H1 (cell line): Measurements from ENCODE around the gene IL13. TPM values are rescaled to one million over a fixed set of nuclear protein-coding genes. Genes with fewer than 3 reads are reported as not detected.

ENCODE experiments used
- CTCF ChIA-PET: fragments of 300-600 bp; sonication (Branson Sonifier 250); formaldehyde crosslinking; loops from one replicate; lab custom pipeline; 2021; ENCODE audit not compliant: partially characterized antibody; lab: Charles Lee
- POLR2A ChIA-PET: fragments of 300-600 bp; sonication (Branson Sonifier 250); formaldehyde crosslinking; loops from one replicate; lab custom pipeline; 2021; ENCODE audit warnings: inconsistent platforms; ENCODE audit not compliant: partially characterized antibody; lab: Charles Lee
- DNase-seq, 2 experiments: peaks; one replicate each; pipeline versions ENCODE4 v3.0.0 to v3.0.0-alpha.2; 2010 to 2022; ENCODE audit warnings: low spot score in 2 of 2, low read depth in 1 of 2, mixed read lengths in 1 of 2
- FAIRE-seq: peaks from 2 replicates; lab custom pipeline; 2011; peaks lifted over from hg19 to GRCh38; lab: Jason Lieb, UNC
- H2AFZ ChIP-seq: 2 replicates; pipeline ENCODE4 v1.8.1; 2012; ENCODE audit warnings: low read length, inconsistent platforms
- H2AK5ac ChIP-seq: 2 replicates; pipeline ENCODE4 v1.6.1; 2013; ENCODE audit warnings: low read depth, low read length
- H2BK120ac ChIP-seq: replicated peaks from 2 replicates; pipeline ENCODE3; 2013; ENCODE audit warnings: low read depth, low read length, inconsistent platforms
- H2BK12ac ChIP-seq: 2 replicates; pipeline ENCODE4 v1.6.1; 2013; ENCODE audit warnings: low read depth, low read length
- H2BK15ac ChIP-seq: 2 replicates; pipeline ENCODE4 v1.6.1; 2013; ENCODE audit warnings: low read length
- H2BK20ac ChIP-seq: 2 replicates; pipeline ENCODE4 v1.6.1; 2013; ENCODE audit warnings: low read length
- H2BK5ac ChIP-seq: 2 replicates; pipeline ENCODE4 v1.6.1; 2013; ENCODE audit warnings: low read depth, low read length
- H3K14ac ChIP-seq: 2 replicates; pipeline ENCODE4 v1.6.1; 2013; ENCODE audit warnings: inconsistent platforms; ENCODE audit not compliant: insufficient read length
- H3K18ac ChIP-seq: 2 replicates; pipeline ENCODE4 v1.6.1; 2013; ENCODE audit warnings: low read length; ENCODE audit errors: extremely low read depth
- H3K23ac ChIP-seq: 2 replicates; pipeline ENCODE4 v1.6.1; 2013; ENCODE audit warnings: inconsistent platforms; ENCODE audit not compliant: insufficient read length
- H3K23me2 ChIP-seq: 2 replicates; pipeline ENCODE4 v1.6.1; 2013; ENCODE audit warnings: low read depth, low read length
- H3K27ac ChIP-seq: 2 replicates; pipeline ENCODE4 v1.6.1; 2011; ENCODE audit warnings: low read depth, low read length, inconsistent platforms
- H3K27me3 ChIP-seq, 4 experiments: replicated peaks in 1 of 4; 1 replicate in 1 of 4; 2 replicates in 3 of 4; pipeline versions ENCODE4 v1.6.1 to v1.8.1; 2011 to 2013; ENCODE audit warnings: low read length in 3 of 4, mild to moderate bottlenecking in 3 of 4, inconsistent platforms in 2 of 4, mixed read lengths in 2 of 4, moderate library complexity in 1 of 4; ENCODE audit not compliant: control insufficient read depth in 3 of 4, insufficient read depth in 3 of 4; ENCODE audit errors: extremely low read depth in 1 of 4
- H3K36me3 ChIP-seq, 4 experiments: 2 replicates each; pipeline versions ENCODE4 v1.6.1 to v1.8.1; 2011 to 2013; ENCODE audit warnings: mild to moderate bottlenecking in 4 of 4, low read length in 3 of 4, moderate library complexity in 2 of 4, control low read depth in 1 of 4, inconsistent platforms in 1 of 4; ENCODE audit not compliant: insufficient read depth in 4 of 4, control insufficient read depth in 2 of 4
- H3K4ac ChIP-seq: replicated peaks from 2 replicates; pipeline ENCODE3; 2013; ENCODE audit warnings: low read length, low read depth, mixed read lengths, inconsistent platforms; ENCODE audit not compliant: insufficient read length
- H3K4me1 ChIP-seq, 4 experiments: replicated peaks in 1 of 4; 1 replicate in 1 of 4; 2 replicates in 3 of 4; pipeline versions ENCODE4 v1.6.1 to v1.8.1; 2011 to 2013; ENCODE audit warnings: low read length in 3 of 4, inconsistent platforms in 2 of 4, mixed read lengths in 1 of 4; ENCODE audit not compliant: insufficient read depth in 4 of 4, control insufficient read depth in 3 of 4
- H3K4me2 ChIP-seq, 2 experiments: 2 replicates each; pipeline versions ENCODE4 v1.6.1 to v1.8.1; 2011 to 2013; ENCODE audit warnings: low read depth in 2 of 2, low read length in 2 of 2, control low read depth in 1 of 2, inconsistent platforms in 1 of 2, mild to moderate bottlenecking in 1 of 2; ENCODE audit not compliant: insufficient read depth in 1 of 2
- H3K4me3 ChIP-seq, 4 experiments: fragments of 200-600, 300-600 bp in 1 of 4; sonication (generic), shearing (Covaris generic), sonication (Bioruptor Twin) in 1 of 4; 2 replicates each; pipeline versions ENCODE4 v1.5.1 to v1.8.1; 2011 to 2016; ENCODE audit warnings: low read length in 4 of 4, low read depth in 3 of 4, control low read depth in 2 of 4, inconsistent platforms in 2 of 4, mild to moderate bottlenecking in 2 of 4, mixed read lengths in 1 of 4, moderate library complexity in 1 of 4; ENCODE audit not compliant: insufficient read depth in 2 of 4; ENCODE audit errors: extremely low read depth in 1 of 4
- H3K56ac ChIP-seq: replicated peaks from 2 replicates; pipeline ENCODE3; 2013; ENCODE audit warnings: low read depth, mild to moderate bottlenecking, mixed read lengths, low read length, inconsistent platforms; ENCODE audit not compliant: insufficient read length
- H3K79me1 ChIP-seq: 2 replicates; pipeline ENCODE4 v1.6.1; 2013; ENCODE audit warnings: low read depth, low read length, control low read depth
- H3K79me2 ChIP-seq, 2 experiments: 2 replicates each; pipeline versions ENCODE4 v1.6.1 to v1.8.1; 2012 to 2013; ENCODE audit warnings: low read length in 2 of 2, mild to moderate bottlenecking in 2 of 2, inconsistent platforms in 1 of 2; ENCODE audit not compliant: insufficient read depth in 2 of 2, control insufficient read depth in 1 of 2
- H3K9ac ChIP-seq, 4 experiments: replicated peaks in 1 of 4; 1 replicate in 1 of 4; 2 replicates in 3 of 4; pipeline versions ENCODE4 v1.6.1 to v1.8.1; 2011 to 2013; ENCODE audit warnings: low read depth in 3 of 4, low read length in 3 of 4, control low read depth in 2 of 4, mild to moderate bottlenecking in 2 of 4, moderate library complexity in 2 of 4, inconsistent platforms in 1 of 4; ENCODE audit errors: extremely low read depth in 1 of 4
- H3K9me3 ChIP-seq, 2 experiments: 2 replicates each; pipeline versions ENCODE4 v1.6.1 to v1.8.1; 2012 to 2013; ENCODE audit warnings: mild to moderate bottlenecking in 2 of 2, moderate library complexity in 2 of 2, control low read depth in 1 of 2, inconsistent platforms in 1 of 2, low read depth in 1 of 2, low read length in 1 of 2, mixed read lengths in 1 of 2; ENCODE audit not compliant: insufficient read depth in 2 of 2
- H4K20me1 ChIP-seq, 2 experiments: replicated peaks in 1 of 2; 2 replicates each; pipeline versions ENCODE3 to v1.8.1; 2011 to 2013; ENCODE audit warnings: inconsistent platforms in 2 of 2, low read length in 2 of 2, mild to moderate bottlenecking in 1 of 2; ENCODE audit not compliant: insufficient read depth in 2 of 2, control insufficient read depth in 1 of 2
- H4K5ac ChIP-seq: 2 replicates; pipeline ENCODE4 v1.6.1; 2013; ENCODE audit warnings: low read length, low read depth, mixed read lengths, inconsistent platforms; ENCODE audit not compliant: insufficient read length
- H4K8ac ChIP-seq: 2 replicates; pipeline ENCODE4 v1.8.0; 2013; ENCODE audit warnings: mild to moderate bottlenecking, moderate library complexity, low read length, inconsistent platforms; ENCODE audit not compliant: insufficient read depth; ENCODE audit errors: extremely low read depth
- H4K91ac ChIP-seq: replicated peaks from 2 replicates; pipeline ENCODE3; 2013; ENCODE audit warnings: low read length, mixed read lengths, inconsistent platforms; ENCODE audit not compliant: insufficient read length
- BCL11A ChIP-seq, 2 experiments: IDR thresholded peaks; one replicate each; pipeline ENCODE4 v1.6.1; 2011; ENCODE audit warnings: low read depth in 2 of 2, low read length in 2 of 2, mild to moderate bottlenecking in 2 of 2
- EP300 ChIP-seq, 2 experiments: IDR thresholded peaks; 1 replicate in 1 of 2; 2 replicates in 1 of 2; pipeline ENCODE4 v1.6.1; 2011 to 2012; ENCODE audit warnings: low read depth in 2 of 2, low read length in 2 of 2, mild to moderate bottlenecking in 2 of 2, borderline replicate concordance in 1 of 2, inconsistent platforms in 1 of 2, moderate library complexity in 1 of 2
- HDAC6 ChIP-seq: IDR thresholded peaks from one replicate; pipeline ENCODE4 v1.7.1; 2012; ENCODE audit warnings: low read depth, mild to moderate bottlenecking, inconsistent platforms, low read length, moderate library complexity
- KDM1A ChIP-seq: fragments of 200-600, 300-600 bp; sonication (generic); IDR thresholded peaks from 2 replicates; pipeline ENCODE4 v1.7.1; 2016; ENCODE audit warnings: mild to moderate bottlenecking, low read length, borderline replicate concordance
- KDM4A ChIP-seq: IDR thresholded peaks from one replicate; pipeline ENCODE4 v1.7.1; 2012; ENCODE audit warnings: low read depth, mild to moderate bottlenecking, moderate library complexity, low read length, inconsistent platforms; ENCODE audit not compliant: severe bottlenecking
- SAP30 ChIP-seq: fragments of 300-600 bp; sonication (generic); IDR thresholded peaks from 2 replicates; pipeline ENCODE4 v1.7.1; 2012; ENCODE audit warnings: low read length, moderate library complexity, mild to moderate bottlenecking, inconsistent platforms; ENCODE audit not compliant: insufficient read depth, insufficient replicate concordance
- SRF ChIP-seq: IDR thresholded peaks from 2 replicates; pipeline ENCODE4 v1.6.1; 2011; ENCODE audit warnings: mild to moderate bottlenecking, low read depth, low read length, moderate library complexity
- TAF7 ChIP-seq: optimal IDR thresholded peaks from 2 replicates; pipeline ENCODE3; 2011; ENCODE audit warnings: low read depth, mild to moderate bottlenecking, inconsistent platforms, low read length, moderate library complexity, borderline replicate concordance
- WGBS, 2 experiments: shearing (Covaris generic) in 1 of 2; methylation state at CpG; one replicate each; pipeline versions ENCODE4 v1.1.6 to v1.1.7; 2013 to 2015; ENCODE audit warnings: low lambda C conversion rate in 2 of 2, mixed read lengths in 2 of 2, inconsistent platforms in 1 of 2, low coverage in 1 of 2, missing lambda C conversion rate in 1 of 2; ENCODE audit not compliant: insufficient replicate concordance in 2 of 2, insufficient coverage in 1 of 2, insufficient read length in 1 of 2; ENCODE audit errors: extremely low coverage in 1 of 2, missing lambda C conversion rate in 1 of 2; 5-methylcytosine and 5-hydroxymethylcytosine counted together
- polyA plus RNA-seq, 7 experiments: library from polyadenylated mRNA; depleted of rRNA in 3 of 7; stranded (reverse) in 5 of 7; unstranded in 2 of 7; fragments of >200 nt in 5 of 7; fragments of 200-250 nt in 2 of 7; gene quantifications; 1 replicate in 5 of 7; 2 replicates in 1 of 7; 4 replicates in 1 of 7; pipeline versions ENCODE4 v1.2.1 to v1.2.3, GENCODE V29; 2011 to 2013; ENCODE audit warnings: missing spikeins in 2 of 7, mixed read lengths in 2 of 7
- total RNA-seq: library from RNA; stranded (reverse); fragmentation: NEBNext Ultra II Directional; extraction: Animal tissue kit (Norgen Biotek cat#: 25700); gene quantifications from 2 replicates; pipeline ENCODE4 v1.2.1, GENCODE V29; 2021
- TF ChIP-seq, protein P1 (sequence below): IDR thresholded peaks from 2 replicates; pipeline ENCODE4 v1.6.1; 2012; ENCODE audit warnings: low read length, inconsistent platforms
- TF ChIP-seq, protein P2 (sequence below): IDR thresholded peaks from 2 replicates; pipeline ENCODE4 v1.6.1; 2011; ENCODE audit warnings: low read length, improper control_type of control experiment

IL13 gene
- total and polyA plus RNA-seq, 2 of the 8 experiments (the other 6 are each of a cell fraction or from before 2014, with no cell fraction given) = not detected

DNA sequence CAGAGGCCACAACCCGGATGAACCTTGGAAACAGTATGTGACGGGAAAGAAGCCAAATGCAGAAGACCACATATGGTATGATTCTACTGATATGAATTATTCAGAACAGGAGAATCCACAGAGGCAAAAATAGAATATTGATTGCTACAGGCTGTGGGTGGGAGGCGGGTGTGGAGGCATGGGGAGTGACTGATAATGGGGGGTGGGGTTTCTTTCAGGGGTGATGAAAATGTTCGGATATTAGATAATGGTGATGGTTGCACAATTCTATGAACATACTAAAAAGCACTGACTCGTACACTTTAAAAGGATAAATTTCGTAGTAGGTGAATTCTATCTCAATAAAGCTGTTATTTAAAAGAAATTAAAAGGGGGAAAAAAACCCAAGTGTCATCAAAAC, 26.5 kb downstream of the IL13 start:
- Histone ChIP-seq H3K56ac (no peak overlapping the region), H3K4me3 (no peak overlapping the region), H2BK15ac (no peak overlapping the region), H3K79me2 (no peaks in the 10 kb centered on the region), H2BK20ac (no peak overlapping the region), H3K36me3 (no peaks in the 10 kb centered on the region), H4K20me1 (no peaks in the 10 kb centered on the region), H3K14ac (no peak overlapping the region), H2BK12ac (no peak overlapping the region), H2AK5ac (no peak overlapping the region), H2BK120ac (no peak overlapping the region), H3K4ac (no peak overlapping the region), H4K91ac (no peak overlapping the region), H3K18ac (no peak overlapping the region), H3K9me3 (no peaks in the 10 kb centered on the region), H3K79me1 (no peaks in the 10 kb centered on the region), H4K5ac (no peak overlapping the region), H4K8ac (no peak overlapping the region), H3K23me2 (no peaks in the 10 kb centered on the region; the same call in 1 of the 2 replicates), H2BK5ac (no peak overlapping the region), H3K27ac (no peak overlapping the region), H3K27me3 (no peaks in the 10 kb centered on the region), H3K23ac (no peak overlapping the region), H3K4me1 (no peaks in the 10 kb centered on the region), H3K9ac (no peak overlapping the region), H3K4me2 (no peak overlapping the region), H2AFZ (no peak overlapping the region)
- FAIRE-seq (no peak), DNase-seq (no peak)
- POLR2A ChIA-PET = no interaction called here
- 86% methylated on average over 6 of the region's 6 CpGs; no CpG with 5 or more reads in 1 of the 2 experiments for WGBS, 2 experiments
- CTCF ChIA-PET = interaction anchor here (1.0 kb wide), 3 partner anchors 12 to 156 kb away, joined by 3 read pairs; no protein-coding TSS in a partner anchor
- TF ChIP-seq EP300 (IDR thresholded peaks at IDR 0.05; ENCODE audit: borderline replicate concordance in 1 of 2, low read depth in 2 of 2, low read length in 2 of 2) (no peak), KDM4A (no peak), BCL11A (IDR thresholded peaks at IDR 0.05; ENCODE audit: low read depth in 2 of 2, low read length in 2 of 2) (no peak), KDM1A (no peak), SRF (no peak), TAF7 (no peak), HDAC6 (no peak), SAP30 (no peak)
- TF ChIP-seq, protein P1, sequence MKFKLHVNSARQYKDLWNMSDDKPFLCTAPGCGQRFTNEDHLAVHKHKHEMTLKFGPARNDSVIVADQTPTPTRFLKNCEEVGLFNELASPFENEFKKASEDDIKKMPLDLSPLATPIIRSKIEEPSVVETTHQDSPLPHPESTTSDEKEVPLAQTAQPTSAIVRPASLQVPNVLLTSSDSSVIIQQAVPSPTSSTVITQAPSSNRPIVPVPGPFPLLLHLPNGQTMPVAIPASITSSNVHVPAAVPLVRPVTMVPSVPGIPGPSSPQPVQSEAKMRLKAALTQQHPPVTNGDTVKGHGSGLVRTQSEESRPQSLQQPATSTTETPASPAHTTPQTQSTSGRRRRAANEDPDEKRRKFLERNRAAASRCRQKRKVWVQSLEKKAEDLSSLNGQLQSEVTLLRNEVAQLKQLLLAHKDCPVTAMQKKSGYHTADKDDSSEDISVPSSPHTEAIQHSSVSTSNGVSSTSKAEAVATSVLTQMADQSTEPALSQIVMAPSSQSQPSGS = no peak
- TF ChIP-seq, protein P2, sequence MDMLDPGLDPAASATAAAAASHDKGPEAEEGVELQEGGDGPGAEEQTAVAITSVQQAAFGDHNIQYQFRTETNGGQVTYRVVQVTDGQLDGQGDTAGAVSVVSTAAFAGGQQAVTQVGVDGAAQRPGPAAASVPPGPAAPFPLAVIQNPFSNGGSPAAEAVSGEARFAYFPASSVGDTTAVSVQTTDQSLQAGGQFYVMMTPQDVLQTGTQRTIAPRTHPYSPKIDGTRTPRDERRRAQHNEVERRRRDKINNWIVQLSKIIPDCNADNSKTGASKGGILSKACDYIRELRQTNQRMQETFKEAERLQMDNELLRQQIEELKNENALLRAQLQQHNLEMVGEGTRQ = no peak
